Measurements from ENCODE around the gene MYADML2.

The MYADML2 gene

GRCh38 chr17:81978524-81979298, 31.7 kb upstream of the MYADML2 start:
- DNase-seq = no peak

GRCh38 chr17:81977211-81977808, 30.3 kb upstream of the MYADML2 start, which contains the start of gene ASPSCR1:
ASPSCR1 (plus strand) TSS chr17:81977629; CDS start chr17:81977647, 18 bp downstream.
- peak; percentile 87 for DNase-seq

GRCh38 chr17:81976332-81977210, 29.5 kb upstream of the MYADML2 start:
- no peak for DNase-seq

- DNase-seq = no peak
Measured at GRCh38 chr17:81973432-81973831, 26.4 kb upstream of the MYADML2 start.

GRCh38 chr17:81968850-81969812, 22.1 kb upstream of the MYADML2 start:
- DNase-seq = no peak

- no peak for DNase-seq
Measured at GRCh38 chr17:81968396-81968745, 21.3 kb upstream of the MYADML2 start.

- DNase-seq = peak; percentile 78
Measured at GRCh38 chr17:81967533-81968395, 20.7 kb upstream of the MYADML2 start.

- no peak for DNase-seq
Measured at GRCh38 chr17:81967244-81967532, 20.2 kb upstream of the MYADML2 start.

- DNase-seq = no peak
Measured at GRCh38 chr17:81966343-81967243, 19.6 kb upstream of the MYADML2 start.

- DNase-seq = no peak
Measured at GRCh38 chr17:81964081-81964849, 17.2 kb upstream of the MYADML2 start.

GRCh38 chr17:81962499-81963441, 15.7 kb upstream of the MYADML2 start:
- DNase-seq = no peak

- DNase-seq = no peak
Measured at GRCh38 chr17:81961521-81962498, 14.8 kb upstream of the MYADML2 start.

- no peak for DNase-seq
Measured at GRCh38 chr17:81961087-81961511, 14.1 kb upstream of the MYADML2 start, which contains the start of gene NOTUM. NOTUM (minus strand) TSS chr17:81961187; CDS start chr17:81960909, 278 bp downstream.

GRCh38 chr17:81960130-81960958, 13.3 kb upstream of the MYADML2 start:
- no peak for DNase-seq

- DNase-seq = peak; percentile 75
Measured at GRCh38 chr17:81959362-81960129, 12.5 kb upstream of the MYADML2 start.
